ENCODE measurements around the gene LEF1.

DNA sequence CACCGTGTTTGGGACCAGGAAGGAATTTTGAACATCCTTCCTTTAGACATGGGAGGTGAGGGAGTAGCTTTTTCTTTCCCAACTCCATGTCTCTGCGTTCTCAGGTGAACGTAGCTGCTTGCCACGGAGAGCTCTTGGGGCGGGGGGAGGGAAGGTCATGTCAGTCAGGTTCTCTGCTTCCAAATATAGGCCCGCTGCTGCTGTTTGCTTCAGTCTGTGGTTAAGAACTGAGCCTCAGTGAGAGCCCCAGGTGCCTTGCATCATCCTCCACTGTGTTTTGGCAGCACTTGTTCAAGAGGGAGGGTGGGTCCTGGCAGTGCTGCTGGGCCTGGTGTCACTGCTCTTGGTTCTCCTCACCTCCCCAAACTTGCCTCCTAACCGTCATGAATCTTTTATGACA is 132.5 kb downstream of the LEF1 start:
- TF ChIP-seq, protein P1, sequence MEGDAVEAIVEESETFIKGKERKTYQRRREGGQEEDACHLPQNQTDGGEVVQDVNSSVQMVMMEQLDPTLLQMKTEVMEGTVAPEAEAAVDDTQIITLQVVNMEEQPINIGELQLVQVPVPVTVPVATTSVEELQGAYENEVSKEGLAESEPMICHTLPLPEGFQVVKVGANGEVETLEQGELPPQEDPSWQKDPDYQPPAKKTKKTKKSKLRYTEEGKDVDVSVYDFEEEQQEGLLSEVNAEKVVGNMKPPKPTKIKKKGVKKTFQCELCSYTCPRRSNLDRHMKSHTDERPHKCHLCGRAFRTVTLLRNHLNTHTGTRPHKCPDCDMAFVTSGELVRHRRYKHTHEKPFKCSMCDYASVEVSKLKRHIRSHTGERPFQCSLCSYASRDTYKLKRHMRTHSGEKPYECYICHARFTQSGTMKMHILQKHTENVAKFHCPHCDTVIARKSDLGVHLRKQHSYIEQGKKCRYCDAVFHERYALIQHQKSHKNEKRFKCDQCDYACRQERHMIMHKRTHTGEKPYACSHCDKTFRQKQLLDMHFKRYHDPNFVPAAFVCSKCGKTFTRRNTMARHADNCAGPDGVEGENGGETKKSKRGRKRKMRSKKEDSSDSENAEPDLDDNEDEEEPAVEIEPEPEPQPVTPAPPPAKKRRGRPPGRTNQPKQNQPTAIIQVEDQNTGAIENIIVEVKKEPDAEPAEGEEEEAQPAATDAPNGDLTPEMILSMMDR (IDR thresholded peaks at IDR 0.05) = no peak
- TF ChIP-seq EZH2 (IDR thresholded peaks at IDR 0.05) (no peak), EZH2phosphoT487 (IDR thresholded peaks at IDR 0.05) (no peak)

All from neural progenitor cell (in vitro differentiated cells).